Osteoblast (primary cell): ENCODE measurements around the gene PPFIA2. TPM values are rescaled to one million over a fixed set of nuclear protein-coding genes. Genes with fewer than 3 reads are reported as not detected.

ENCODE experiments used
- DNase-seq: peaks from one replicate; pipeline ENCODE4 v3.0.0; 2011; ENCODE audit warnings: low spot score, mixed read lengths; ENCODE audit not compliant: insufficient read length; ENCODE audit errors: missing footprints
- H2AFZ ChIP-seq: 2 replicates; pipeline ENCODE4 v1.6.0; 2011; ENCODE audit warnings: mild to moderate bottlenecking, low read length
- H3K27ac ChIP-seq: 2 replicates; pipeline ENCODE4 v1.5.1; 2011; ENCODE audit warnings: mild to moderate bottlenecking, low read depth, low read length, moderate library complexity
- H3K27me3 ChIP-seq: 2 replicates; pipeline ENCODE4 v1.6.0; 2012; ENCODE audit warnings: mild to moderate bottlenecking, control low read depth, inconsistent platforms, low read length, moderate library complexity; ENCODE audit not compliant: insufficient read depth
- H3K36me3 ChIP-seq: 2 replicates; pipeline ENCODE4 v1.5.1; 2011; ENCODE audit warnings: mild to moderate bottlenecking, low read length, control low read depth, moderate library complexity; ENCODE audit not compliant: insufficient read depth
- H3K4me1 ChIP-seq: 2 replicates; pipeline ENCODE4 v1.5.1; 2011; ENCODE audit warnings: mild to moderate bottlenecking, low read length, control low read depth, moderate library complexity; ENCODE audit not compliant: insufficient read depth
- H3K4me2 ChIP-seq: 2 replicates; pipeline ENCODE4 v1.6.0; 2011; ENCODE audit warnings: mild to moderate bottlenecking, low read length; ENCODE audit not compliant: insufficient read depth
- H3K4me3 ChIP-seq: fragments of 200-600 bp; sonication (generic); 3 replicates; pipeline ENCODE4 v1.5.1; 2012; ENCODE audit warnings: mild to moderate bottlenecking, low read length, inconsistent platforms; ENCODE audit not compliant: insufficient read depth
- H3K79me2 ChIP-seq: 2 replicates; pipeline ENCODE4 v1.6.0; 2012; ENCODE audit warnings: mild to moderate bottlenecking, low read length, control low read depth, inconsistent platforms; ENCODE audit not compliant: insufficient read depth
- H3K9me3 ChIP-seq: 2 replicates; pipeline ENCODE4 v1.5.1; 2011; ENCODE audit warnings: low read depth, low read length, control low read depth
- H4K20me1 ChIP-seq: 2 replicates; pipeline ENCODE4 v1.6.0; 2012; ENCODE audit warnings: mild to moderate bottlenecking, low read length, control low read depth; ENCODE audit not compliant: insufficient read depth
- total RNA-seq: library from RNA; depleted of rRNA; stranded (reverse); fragments of >200 nt; gene quantifications from 2 replicates; pipeline ENCODE4 v1.2.3, GENCODE V29; 2012
- TF ChIP-seq, protein P1 (sequence below): IDR thresholded peaks from 2 replicates; pipeline ENCODE4 v1.5.1; 2011; ENCODE audit warnings: mild to moderate bottlenecking, low read depth, low read length, moderate library complexity; ENCODE audit errors: extremely low read depth

PPFIA2 gene
- total RNA-seq, 1 donor, result 3.3 TPM

DNA sequence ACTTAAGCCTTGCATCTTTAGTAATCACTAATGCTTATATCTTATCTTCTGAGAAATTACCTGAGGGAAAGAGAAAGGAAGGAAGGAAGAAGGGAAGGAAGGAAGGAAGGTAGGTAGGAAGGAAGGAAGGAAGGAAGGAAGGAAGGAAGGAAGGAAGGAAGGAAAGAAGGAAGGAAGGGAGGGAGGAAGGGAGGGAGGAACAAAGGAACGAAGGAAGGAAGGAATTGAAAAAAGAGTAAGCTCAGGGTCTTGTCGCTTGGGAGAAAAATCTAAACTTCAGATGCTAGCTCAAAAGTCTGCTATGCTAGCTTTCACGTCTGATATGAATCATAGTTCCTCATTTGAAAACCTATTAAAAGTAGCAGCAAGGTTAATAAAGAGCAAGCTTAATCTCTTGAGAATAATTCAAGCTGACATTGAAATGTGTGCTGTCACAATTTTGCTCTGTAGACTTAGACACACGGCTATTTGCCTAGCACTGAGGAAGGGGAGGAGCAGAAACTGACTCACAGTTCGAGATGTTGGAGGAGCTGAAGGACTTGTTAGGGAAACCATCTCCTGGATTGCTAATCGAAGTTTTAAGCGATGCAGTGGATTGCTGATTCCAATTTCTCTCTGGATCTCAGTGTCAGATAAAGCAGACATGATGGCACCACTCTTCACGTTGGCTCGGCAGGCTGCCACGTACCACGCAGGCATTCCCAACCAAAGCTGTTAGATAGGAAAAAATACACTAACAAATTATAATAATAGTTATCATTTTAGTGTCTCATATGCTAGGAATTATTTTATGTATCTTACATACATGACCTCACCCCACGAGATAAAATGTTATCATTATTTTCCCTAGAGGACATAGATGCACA, 464.6 kb downstream of the PPFIA2 start:
- H3K27me3 ChIP-seq, result no peaks in the 10 kb centered on the region

DNA sequence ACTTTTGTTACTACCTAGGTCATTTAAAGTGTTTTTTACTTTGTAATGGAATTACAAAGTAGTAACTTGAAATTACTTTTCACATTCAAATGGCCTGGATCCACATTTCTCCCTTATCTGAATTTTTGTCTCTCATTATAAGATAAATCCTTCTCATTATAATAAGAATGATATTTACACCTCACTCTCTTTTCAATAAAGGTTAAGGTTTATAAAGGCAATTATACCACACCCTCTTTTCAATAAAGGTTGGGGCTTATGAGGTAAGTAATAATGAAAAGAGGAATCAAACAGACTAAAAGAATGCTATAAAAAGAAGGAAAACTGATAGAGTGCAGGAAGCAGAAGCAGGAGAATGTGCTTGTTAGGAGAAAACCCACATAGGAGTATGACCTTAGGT, 470.5 kb downstream of the PPFIA2 start:
- H3K9me3 ChIP-seq, result no peaks in the 10 kb centered on the region
- H3K79me2 ChIP-seq, result no peaks in the 10 kb centered on the region
- no peak overlapping the region for H3K4me2 ChIP-seq
- TF ChIP-seq, protein P1, sequence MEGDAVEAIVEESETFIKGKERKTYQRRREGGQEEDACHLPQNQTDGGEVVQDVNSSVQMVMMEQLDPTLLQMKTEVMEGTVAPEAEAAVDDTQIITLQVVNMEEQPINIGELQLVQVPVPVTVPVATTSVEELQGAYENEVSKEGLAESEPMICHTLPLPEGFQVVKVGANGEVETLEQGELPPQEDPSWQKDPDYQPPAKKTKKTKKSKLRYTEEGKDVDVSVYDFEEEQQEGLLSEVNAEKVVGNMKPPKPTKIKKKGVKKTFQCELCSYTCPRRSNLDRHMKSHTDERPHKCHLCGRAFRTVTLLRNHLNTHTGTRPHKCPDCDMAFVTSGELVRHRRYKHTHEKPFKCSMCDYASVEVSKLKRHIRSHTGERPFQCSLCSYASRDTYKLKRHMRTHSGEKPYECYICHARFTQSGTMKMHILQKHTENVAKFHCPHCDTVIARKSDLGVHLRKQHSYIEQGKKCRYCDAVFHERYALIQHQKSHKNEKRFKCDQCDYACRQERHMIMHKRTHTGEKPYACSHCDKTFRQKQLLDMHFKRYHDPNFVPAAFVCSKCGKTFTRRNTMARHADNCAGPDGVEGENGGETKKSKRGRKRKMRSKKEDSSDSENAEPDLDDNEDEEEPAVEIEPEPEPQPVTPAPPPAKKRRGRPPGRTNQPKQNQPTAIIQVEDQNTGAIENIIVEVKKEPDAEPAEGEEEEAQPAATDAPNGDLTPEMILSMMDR, result no peak
- no peaks in the 10 kb centered on the region for H3K4me1 ChIP-seq
- H3K4me3 ChIP-seq, result no peak overlapping the region
- no peak for DNase-seq
- no peak overlapping the region for H2AFZ ChIP-seq
- no peaks in the 10 kb centered on the region for H3K36me3 ChIP-seq
- H3K27ac ChIP-seq, result no peak overlapping the region
- no peaks in the 10 kb centered on the region for H4K20me1 ChIP-seq
- no peaks in the 10 kb centered on the region for H3K27me3 ChIP-seq

More for the DNA sequence above, 464.6 kb downstream of the PPFIA2 start:
- Histone ChIP-seq H3K27ac (no peak overlapping the region), H3K4me1 (no peaks in the 10 kb centered on the region), H3K4me3 (no peak overlapping the region), H3K4me2 (no peak overlapping the region), H3K79me2 (no peaks in the 10 kb centered on the region), H3K9me3 (no peaks in the 10 kb centered on the region), H2AFZ (peak overlapping the region; percentile 30), H3K36me3 (no peaks in the 10 kb centered on the region), H4K20me1 (no peaks in the 10 kb centered on the region)
- TF ChIP-seq, protein P1, result no peak
- DNase-seq, result no peak

DNA sequence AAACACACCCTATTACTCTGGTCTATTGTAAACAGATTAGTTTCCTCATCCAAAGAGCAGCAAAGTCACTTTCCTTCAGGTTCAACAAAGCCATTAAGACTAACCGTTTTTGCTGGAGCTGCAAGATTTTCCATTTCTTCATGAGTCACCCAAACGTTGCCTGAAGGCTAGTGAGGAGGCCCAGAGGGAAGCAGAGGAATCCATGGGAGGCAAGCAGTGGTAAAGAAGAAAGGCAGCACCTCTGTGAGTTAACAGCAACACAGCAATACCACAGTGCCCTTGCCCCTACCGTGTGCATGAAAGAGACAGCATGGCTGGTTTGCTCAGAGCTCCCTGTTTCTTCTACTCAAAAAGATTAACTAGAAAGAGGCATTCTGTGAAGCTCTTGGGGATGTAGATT, 475.0 kb downstream of the PPFIA2 start:
- Histone ChIP-seq H3K4me3 (no peak overlapping the region), H3K4me1 (no peaks in the 10 kb centered on the region), H3K4me2 (no peak overlapping the region), H3K9me3 (no peaks in the 10 kb centered on the region), H3K79me2 (no peaks in the 10 kb centered on the region), H4K20me1 (no peaks in the 10 kb centered on the region), H3K36me3 (no peaks in the 10 kb centered on the region), H2AFZ (no peak overlapping the region), H3K27me3 (no peaks in the 10 kb centered on the region), H3K27ac (no peak overlapping the region)
- TF ChIP-seq, protein P1, result no peak
- DNase-seq, result no peak

DNA sequence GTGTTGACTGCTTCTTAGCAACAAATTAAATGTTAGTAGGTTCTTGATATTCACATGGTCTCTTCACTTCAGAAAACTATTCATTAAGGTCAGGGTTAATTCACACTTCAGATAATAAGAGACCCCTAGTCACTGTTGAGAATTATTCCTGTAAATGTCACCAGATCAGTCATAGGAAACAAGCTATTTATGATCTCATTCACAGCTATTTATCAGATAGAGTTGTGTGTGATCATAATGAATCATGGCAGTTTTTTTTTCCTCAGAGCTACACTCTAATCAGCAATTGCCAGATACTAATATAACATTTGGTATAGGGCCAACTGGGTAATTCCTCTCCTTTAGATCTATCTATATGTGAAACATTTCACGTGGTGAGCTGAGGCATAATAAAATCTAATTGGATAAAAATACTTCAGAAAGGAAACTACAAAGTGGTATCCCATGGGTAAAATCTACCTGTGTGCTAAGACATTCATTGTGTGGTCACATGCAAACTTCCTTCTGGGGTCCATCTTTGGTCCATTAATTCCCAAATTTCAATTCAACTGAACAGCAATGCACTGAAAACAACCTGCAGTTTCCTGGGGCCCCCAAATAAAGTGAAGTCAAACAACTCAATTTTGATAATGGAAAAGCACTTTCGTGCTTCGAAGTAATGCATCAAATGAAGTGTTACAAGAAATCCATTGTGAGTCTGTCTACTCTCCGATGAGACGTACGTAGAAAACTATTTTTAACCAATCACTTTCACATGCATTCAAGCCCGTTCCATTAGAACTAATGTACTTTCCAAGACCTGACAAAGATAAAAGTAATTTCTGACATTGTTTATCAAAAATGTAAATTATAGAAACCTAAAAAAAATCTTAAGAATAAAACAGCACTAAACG, 484.3 kb downstream of the PPFIA2 start:
- Histone ChIP-seq H3K9me3 (no peaks in the 10 kb centered on the region), H2AFZ (no peak overlapping the region), H3K27me3 (no peaks in the 10 kb centered on the region), H3K27ac (no peak overlapping the region), H3K4me1 (no peaks in the 10 kb centered on the region), H3K4me2 (no peak overlapping the region), H4K20me1 (no peaks in the 10 kb centered on the region), H3K36me3 (no peaks in the 10 kb centered on the region), H3K79me2 (no peaks in the 10 kb centered on the region), H3K4me3 (no peak overlapping the region)
- no peak for DNase-seq
- TF ChIP-seq, protein P1, result no peak
